ENCODE measurements around the gene ZNF8. TPM values are rescaled to one million over a fixed set of nuclear protein-coding genes. Genes with fewer than 3 reads are reported as not detected.

ZNF8 gene
- total RNA-seq, 1 experiment from 2014 or later, result 4.9 TPM

- H3K4me3 Mint-ChIP-seq (ENCODE audit: unreplicated experiment), result peak overlapping the region; percentile 89
- peak overlapping the region; percentile 97 for H3K27ac Mint-ChIP-seq (ENCODE audit: low read depth, unreplicated experiment)
- CTCF ChIA-PET, result interaction anchor here (0.6 to 0.9 kb wide), 3 partner anchors 21 to 861 kb away, joined by 3 read pairs; no protein-coding TSS in a partner anchor
- H3K9me3 Mint-ChIP-seq (ENCODE audit: unreplicated experiment), result peaks cover 18% of the 10 kb centered on the region
- H3K27me3 Mint-ChIP-seq (ENCODE audit: insufficient read depth, unreplicated experiment), result no peaks in the 10 kb centered on the region
- POLR2A ChIA-PET, result interaction anchor here (0.5 to 3.3 kb wide), 18 partner anchors 9 to 1039 kb away, joined by 3 to 17 read pairs (median 4); partner anchors contain the start of genes ERVK3-1, ZNF497, ZNF544 and ZNF551
- peaks cover 18% of the 10 kb centered on the region for H3K4me1 Mint-ChIP-seq (ENCODE audit: insufficient read depth, unreplicated experiment)
- BruUV-seq (replicated peaks), result TSS peak; percentile 46
- TF ChIP-seq CTCF (IDR thresholded peaks at IDR 0.05; ENCODE audit: unreplicated experiment), result no peak
- peak; percentile 58 for DNase-seq (ENCODE audit: unreplicated experiment)
- peaks cover 31% of the 10 kb centered on the region for H3K36me3 Mint-ChIP-seq (ENCODE audit: insufficient read depth, unreplicated experiment)
- intact Hi-C loops (cut with micrococcal nuclease), result no loop called here
Measured at GRCh38 chr19:58279042-58279924, 528 bp downstream of the ZNF8 start.

GRCh38 chr19:58279925-58280316 lies 1.2 kb downstream of the ZNF8 start:
- H3K27me3 Mint-ChIP-seq (ENCODE audit: insufficient read depth, unreplicated experiment), result no peaks in the 10 kb centered on the region
- no peak for TF ChIP-seq CTCF (IDR thresholded peaks at IDR 0.05; ENCODE audit: unreplicated experiment)
- ChIA-PET POLR2A (interaction anchor here (0.6 to 3.3 kb wide), 8 partner anchors 21 to 598 kb away, joined by 3 to 12 read pairs (median 4); partner anchors contain the start of genes ERVK3-1, ZNF497, ZNF544 and ZNF551), CTCF (interaction anchor here (0.9 kb wide), 2 partner anchors 20 to 51 kb away, joined by 3 read pairs; partner anchors contain the start of gene ZNF544)
- no peak for DNase-seq (ENCODE audit: unreplicated experiment)
- peaks cover 30% of the 10 kb centered on the region for H3K36me3 Mint-ChIP-seq (ENCODE audit: insufficient read depth, unreplicated experiment)
- peaks cover 13% of the 10 kb centered on the region for H3K9me3 Mint-ChIP-seq (ENCODE audit: unreplicated experiment)
- peaks cover 18% of the 10 kb centered on the region for H3K4me1 Mint-ChIP-seq (ENCODE audit: insufficient read depth, unreplicated experiment)
- peak overlapping the region; percentile 89 for H3K4me3 Mint-ChIP-seq (ENCODE audit: unreplicated experiment)
- intact Hi-C loops (cut with micrococcal nuclease), result no loop called here
- H3K27ac Mint-ChIP-seq (ENCODE audit: low read depth, unreplicated experiment), result peak overlapping the region; percentile 97
- no TSS peak for BruUV-seq (replicated peaks)

- CTCF ChIA-PET, result no interaction called here
- no peak overlapping the region for H3K4me3 Mint-ChIP-seq (ENCODE audit: unreplicated experiment)
- no peaks in the 10 kb centered on the region for H3K27me3 Mint-ChIP-seq (ENCODE audit: insufficient read depth, unreplicated experiment)
Measured at GRCh38 chr19:58284199-58284598, 5.4 kb downstream of the ZNF8 start.

More at GRCh38 chr19:58284199-58284598, 5.4 kb downstream of the ZNF8 start:
- H3K9me3 Mint-ChIP-seq (ENCODE audit: unreplicated experiment), result peaks cover 9% of the 10 kb centered on the region
- peaks cover 60% of the 10 kb centered on the region for H3K36me3 Mint-ChIP-seq (ENCODE audit: insufficient read depth, unreplicated experiment)
- no TSS peak for BruUV-seq (replicated peaks)
- TF ChIP-seq CTCF (IDR thresholded peaks at IDR 0.05; ENCODE audit: unreplicated experiment), result no peak
- POLR2A ChIA-PET, result no interaction called here
- no peak for DNase-seq (ENCODE audit: unreplicated experiment)
- peaks cover 18% of the 10 kb centered on the region for H3K4me1 Mint-ChIP-seq (ENCODE audit: insufficient read depth, unreplicated experiment)
- no peak overlapping the region for H3K27ac Mint-ChIP-seq (ENCODE audit: low read depth, unreplicated experiment)
- intact Hi-C loops (cut with micrococcal nuclease), result no loop called here

Data from MCF 10A (cell line).